ENCODE results near the gene MLYCD.
A peak's percentile ranks its signal among the peaks of the same experiment; 100 is the strongest.
"Not testable (repeated sequence)": the region's sequence is repeated elsewhere in the genome, so short reads cannot be mapped to it uniquely, and the experiment has no call there.

Gene MLYCD

GRCh38 chr16:83947642-83948234 lies 48.8 kb downstream of the MLYCD start:
- no peak overlapping the region for H3K4me3 ChIP-seq (ENCODE audit: low read depth, low read length)
- DNase-seq (ENCODE audit: low read depth, low spot score): no peak
- in situ Hi-C loops (cut with HindIII; ENCODE audit: low sequenced_read_pairs): no loop called here
- TF ChIP-seq, protein P1, sequence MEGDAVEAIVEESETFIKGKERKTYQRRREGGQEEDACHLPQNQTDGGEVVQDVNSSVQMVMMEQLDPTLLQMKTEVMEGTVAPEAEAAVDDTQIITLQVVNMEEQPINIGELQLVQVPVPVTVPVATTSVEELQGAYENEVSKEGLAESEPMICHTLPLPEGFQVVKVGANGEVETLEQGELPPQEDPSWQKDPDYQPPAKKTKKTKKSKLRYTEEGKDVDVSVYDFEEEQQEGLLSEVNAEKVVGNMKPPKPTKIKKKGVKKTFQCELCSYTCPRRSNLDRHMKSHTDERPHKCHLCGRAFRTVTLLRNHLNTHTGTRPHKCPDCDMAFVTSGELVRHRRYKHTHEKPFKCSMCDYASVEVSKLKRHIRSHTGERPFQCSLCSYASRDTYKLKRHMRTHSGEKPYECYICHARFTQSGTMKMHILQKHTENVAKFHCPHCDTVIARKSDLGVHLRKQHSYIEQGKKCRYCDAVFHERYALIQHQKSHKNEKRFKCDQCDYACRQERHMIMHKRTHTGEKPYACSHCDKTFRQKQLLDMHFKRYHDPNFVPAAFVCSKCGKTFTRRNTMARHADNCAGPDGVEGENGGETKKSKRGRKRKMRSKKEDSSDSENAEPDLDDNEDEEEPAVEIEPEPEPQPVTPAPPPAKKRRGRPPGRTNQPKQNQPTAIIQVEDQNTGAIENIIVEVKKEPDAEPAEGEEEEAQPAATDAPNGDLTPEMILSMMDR (IDR thresholded peaks at IDR 0.05; ENCODE audit: low read depth, low read length): no peak

DNA sequence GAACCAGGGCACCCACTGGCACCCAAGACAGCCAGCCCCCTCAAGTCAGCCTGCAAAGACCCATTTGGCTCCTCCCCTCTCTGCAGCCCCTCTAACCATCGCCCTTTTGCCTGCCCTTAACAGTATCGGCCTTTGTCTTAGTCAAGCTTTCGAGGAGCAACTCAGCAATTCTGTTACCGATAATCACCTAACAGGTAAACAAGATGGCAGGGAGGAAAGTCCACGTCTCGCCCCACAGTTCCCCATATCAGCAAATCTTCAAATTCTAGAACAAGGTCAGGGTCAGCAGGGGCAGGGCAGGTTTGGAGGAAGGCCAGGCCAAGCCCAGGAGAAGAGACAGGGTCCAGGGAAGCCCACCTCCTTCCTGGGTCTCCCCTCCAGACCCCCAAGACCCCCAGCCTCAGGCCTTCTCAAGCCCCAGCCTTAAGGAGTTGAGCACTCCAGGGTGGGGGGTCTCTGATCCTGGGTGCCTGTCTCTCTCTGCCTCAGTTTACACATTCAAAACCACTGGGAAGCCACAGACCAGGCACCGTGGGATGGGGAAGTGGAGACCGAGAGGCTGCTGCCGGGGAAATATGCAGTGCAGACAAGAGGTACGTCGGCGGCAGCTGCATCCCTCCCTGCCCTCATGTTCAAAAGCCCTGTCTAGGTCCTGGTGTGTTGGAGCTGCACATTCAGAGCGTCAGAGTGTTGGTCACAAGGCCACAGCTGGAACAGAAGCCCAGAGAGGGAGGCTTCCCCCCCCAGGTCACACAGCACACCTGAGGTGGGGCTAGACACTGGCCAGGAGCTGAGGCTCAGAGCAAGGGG lies 50.2 kb downstream of the MLYCD start:
- DNase-seq (ENCODE audit: low read depth, low spot score): no peak
- TF ChIP-seq, protein P1 (IDR thresholded peaks at IDR 0.05; ENCODE audit: low read depth, low read length): no peak
- in situ Hi-C loops (cut with HindIII; ENCODE audit: low sequenced_read_pairs): no loop called here
- no peak overlapping the region for H3K4me3 ChIP-seq (ENCODE audit: low read depth, low read length)

GRCh38 chr16:83949724-83950001 lies 50.7 kb downstream of the MLYCD start:
- no peak for DNase-seq (ENCODE audit: low read depth, low spot score)
- in situ Hi-C loops (cut with HindIII; ENCODE audit: low sequenced_read_pairs): no loop called here
- TF ChIP-seq, protein P1 (IDR thresholded peaks at IDR 0.05; ENCODE audit: low read depth, low read length): no peak
- no peak overlapping the region for H3K4me3 ChIP-seq (ENCODE audit: low read depth, low read length)

- DNase-seq (ENCODE audit: low read depth, low spot score); H3K4me3 ChIP-seq (ENCODE audit: low read depth, low read length); in situ Hi-C loops (cut with HindIII; ENCODE audit: low sequenced_read_pairs): not testable (repeated sequence)
These were observed 52.0 kb downstream of the MLYCD start for GRCh38 chr16:83950862-83951399.

- TF ChIP-seq, protein P1 (IDR thresholded peaks at IDR 0.05; ENCODE audit: low read depth, low read length): no peak
- in situ Hi-C loops (cut with HindIII; ENCODE audit: low sequenced_read_pairs): no loop called here
- no peak for DNase-seq (ENCODE audit: low read depth, low spot score)
- no peak overlapping the region for H3K4me3 ChIP-seq (ENCODE audit: low read depth, low read length)
These were observed 52.6 kb downstream of the MLYCD start for GRCh38 chr16:83951544-83951943.

GRCh38 chr16:83952587-83952939 lies 53.6 kb downstream of the MLYCD start:
- in situ Hi-C loops (cut with HindIII; ENCODE audit: low sequenced_read_pairs): no loop called here
- DNase-seq (ENCODE audit: low read depth, low spot score): no peak
- TF ChIP-seq, protein P1 (IDR thresholded peaks at IDR 0.05; ENCODE audit: low read depth, low read length): no peak
- peak overlapping the region; percentile 50 for H3K4me3 ChIP-seq (ENCODE audit: low read depth, low read length)

All from astrocyte of the spinal cord (primary cell).